Bone marrow (tissue), 2 donors: ENCODE measurements around the gene BMP8B.
A peak's percentile ranks its signal among the peaks of the same experiment; 100 is the strongest.
"Not testable (repeated sequence)": the region's sequence is repeated elsewhere in the genome, so short reads cannot be mapped to it uniquely, and the experiment has no call there.

ENCODE experiments used
- DNase-seq, 2 donors: peaks; one replicate each; lab custom pipeline; 2025; lab: John Stamatoyannopoulos, UW

BMP8B gene

GRCh38 chr1:39788758-39789570 lies at the start of gene BMP8B:
Gene BMP8B, minus strand, starts transcription at chr1:39788865. Its CDS starts 380 bp downstream, at chr1:39788485.
- DNase-seq = peak in 1 of 2 donors; percentile 77

- DNase-seq = no peak
Measured at GRCh38 chr1:39836595-39837110, 48.0 kb upstream of the BMP8B start.

GRCh38 chr1:39835935-39836594 lies 47.4 kb upstream of the BMP8B start:
- DNase-seq = no peak

GRCh38 chr1:39835110-39835509 lies 46.4 kb upstream of the BMP8B start:
- no peak for DNase-seq

- DNase-seq = no peak
Measured at GRCh38 chr1:39833621-39834385, 45.1 kb upstream of the BMP8B start.

GRCh38 chr1:39833121-39833520 lies 44.5 kb upstream of the BMP8B start:
- DNase-seq = no peak

- DNase-seq = no peak
Measured at GRCh38 chr1:39832294-39832693, 43.6 kb upstream of the BMP8B start.

- DNase-seq = no peak
Measured at GRCh38 chr1:39829791-39830533, 41.3 kb upstream of the BMP8B start.

- DNase-seq = no peak
Measured at GRCh38 chr1:39828734-39829133, 40.1 kb upstream of the BMP8B start.

- DNase-seq = not testable (repeated sequence)
Measured at GRCh38 chr1:39828255-39828654, 39.6 kb upstream of the BMP8B start.

- no peak for DNase-seq
Measured at GRCh38 chr1:39827201-39827600, 38.5 kb upstream of the BMP8B start.

- DNase-seq = no peak
Measured at GRCh38 chr1:39826583-39826982, 37.9 kb upstream of the BMP8B start.

GRCh38 chr1:39825432-39825941 lies 36.8 kb upstream of the BMP8B start:
- DNase-seq = no peak

- DNase-seq = not testable (repeated sequence)
Measured at GRCh38 chr1:39823450-39823849, 34.8 kb upstream of the BMP8B start.

GRCh38 chr1:39822146-39822545 lies 33.5 kb upstream of the BMP8B start:
- no peak for DNase-seq

GRCh38 chr1:39819091-39819812 lies 30.6 kb upstream of the BMP8B start:
- no peak for DNase-seq

GRCh38 chr1:39818482-39818881 lies 29.8 kb upstream of the BMP8B start:
- DNase-seq = no peak

GRCh38 chr1:39817091-39817932 lies 28.6 kb upstream of the BMP8B start:
- peak; percentile 9 to 61 for DNase-seq

GRCh38 chr1:39816415-39817090 lies 27.9 kb upstream of the BMP8B start:
- DNase-seq = peak; percentile 25 to 41
